Measurements from ENCODE around the gene AFF1.

AFF1 gene

DNA sequence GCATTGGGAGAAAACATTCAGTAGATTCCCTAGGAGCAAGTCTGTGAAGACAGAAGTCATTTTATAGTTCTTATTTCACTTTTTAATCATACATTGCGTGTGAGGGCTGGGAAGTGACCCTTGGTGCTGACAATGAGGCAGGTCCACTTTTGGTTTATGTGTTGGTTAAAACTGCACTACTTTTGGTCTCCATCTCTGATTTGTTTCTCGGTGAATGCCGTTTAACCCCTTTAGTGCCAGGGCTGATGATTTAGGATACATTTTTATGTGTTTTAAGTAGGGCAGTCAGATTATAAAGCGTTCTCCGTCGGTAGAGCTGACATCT is 110.4 kb downstream of the AFF1 start:
- Histone ChIP-seq H3K9me3 (ENCODE audit: insufficient read depth, low read depth, low read length) (no peaks in the 10 kb centered on the region), H3K27ac (ENCODE audit: low read depth, low read length) (peak overlapping the region; percentile 14), H3K79me2 (ENCODE audit: control insufficient read depth, insufficient read depth, low read length, poor library complexity) (no peaks in the 10 kb centered on the region), H2AK5ac (ENCODE audit: low read length) (no peak overlapping the region), H2BK12ac (ENCODE audit: low read length) (no peak overlapping the region), H3K36me3 (ENCODE audit: control insufficient read depth in 1 of 2, insufficient read depth in 2 of 2, low read length in 2 of 2) (peaks cover 6 to 11% of the 10 kb centered on the region in 2 experiments), H3K18ac (ENCODE audit: low read length) (no peak overlapping the region), H3K4me1 (ENCODE audit: control insufficient read depth in 1 of 2, insufficient read depth in 2 of 2, low read length in 2 of 2) (peaks cover 2 to 11% of the 10 kb centered on the region in 2 experiments), H3K4me3 (ENCODE audit: low read depth, low read length) (no peak overlapping the region), H3K14ac (ENCODE audit: low read length) (no peak overlapping the region), H4K8ac (ENCODE audit: low read depth, low read length) (no peak overlapping the region), H3K4me2 (ENCODE audit: low read length) (no peak overlapping the region), H2AFZ (ENCODE audit: insufficient read depth, low read length, poor library complexity) (no peak overlapping the region), H3K79me1 (ENCODE audit: low read length) (no peaks in the 10 kb centered on the region), H4K12ac (ENCODE audit: low read depth, low read length) (no peak overlapping the region), H3K4ac (ENCODE audit: low read depth, low read length) (no peak overlapping the region), H3K27me3 (ENCODE audit: insufficient read depth, low read length) (no peaks in the 10 kb centered on the region), H3K23ac (ENCODE audit: low read length) (no peak overlapping the region), H2BK5ac (ENCODE audit: low read depth, low read length, poor library complexity) (no peak overlapping the region), H2BK120ac (ENCODE audit: insufficient read depth, low read length, poor library complexity) (no peak overlapping the region), H4K91ac (ENCODE audit: low read depth, low read length) (no peak overlapping the region), H3K9ac (ENCODE audit: low read length) (no peak overlapping the region)
- WGBS (ENCODE audit: extremely low coverage, insufficient coverage, insufficient read length): no CpG with 5 or more reads among the region's 6 CpGs
- no peak for DNase-seq

GRCh38 chr4:87045659-87046058 is 110.8 kb downstream of the AFF1 start:
- no peaks in the 10 kb centered on the region for H3K79me1 ChIP-seq (ENCODE audit: low read length)
- DNase-seq: no peak
- H3K27me3 ChIP-seq (ENCODE audit: insufficient read depth, low read length): no peaks in the 10 kb centered on the region
- H3K36me3 ChIP-seq (ENCODE audit: control insufficient read depth in 1 of 2, insufficient read depth in 2 of 2, low read length in 2 of 2): peaks cover 6 to 11% of the 10 kb centered on the region in 2 experiments
- no peak overlapping the region for H3K23ac ChIP-seq (ENCODE audit: low read length)
- no peak overlapping the region for H3K4me3 ChIP-seq (ENCODE audit: low read depth, low read length)
- no peak overlapping the region for H3K27ac ChIP-seq (ENCODE audit: low read depth, low read length)
- H2BK120ac ChIP-seq (ENCODE audit: insufficient read depth, low read length, poor library complexity): no peak overlapping the region
- H2AK5ac ChIP-seq (ENCODE audit: low read length): no peak overlapping the region
- no peak overlapping the region for H3K4me2 ChIP-seq (ENCODE audit: low read length)
- H3K4me1 ChIP-seq (ENCODE audit: control insufficient read depth in 1 of 2, insufficient read depth in 2 of 2, low read length in 2 of 2): peaks cover 2 to 11% of the 10 kb centered on the region in 2 experiments
- no peak overlapping the region for H3K14ac ChIP-seq (ENCODE audit: low read length)
- no peak overlapping the region for H2BK12ac ChIP-seq (ENCODE audit: low read length)
- H3K4ac ChIP-seq (ENCODE audit: low read depth, low read length): no peak overlapping the region
- H2BK5ac ChIP-seq (ENCODE audit: low read depth, low read length, poor library complexity): no peak overlapping the region
- no peak overlapping the region for H3K18ac ChIP-seq (ENCODE audit: low read length)
- no peak overlapping the region for H4K12ac ChIP-seq (ENCODE audit: low read depth, low read length)
- no peaks in the 10 kb centered on the region for H3K79me2 ChIP-seq (ENCODE audit: control insufficient read depth, insufficient read depth, low read length, poor library complexity)
- H4K91ac ChIP-seq (ENCODE audit: low read depth, low read length): no peak overlapping the region
- H2AFZ ChIP-seq (ENCODE audit: insufficient read depth, low read length, poor library complexity): no peak overlapping the region
- no CpG with 5 or more reads among the region's 3 CpGs for WGBS (ENCODE audit: extremely low coverage, insufficient coverage, insufficient read length)
- H4K8ac ChIP-seq (ENCODE audit: low read depth, low read length): no peak overlapping the region
- H3K9me3 ChIP-seq (ENCODE audit: insufficient read depth, low read depth, low read length): no peaks in the 10 kb centered on the region
- H3K9ac ChIP-seq (ENCODE audit: low read length): no peak overlapping the region

DNA sequence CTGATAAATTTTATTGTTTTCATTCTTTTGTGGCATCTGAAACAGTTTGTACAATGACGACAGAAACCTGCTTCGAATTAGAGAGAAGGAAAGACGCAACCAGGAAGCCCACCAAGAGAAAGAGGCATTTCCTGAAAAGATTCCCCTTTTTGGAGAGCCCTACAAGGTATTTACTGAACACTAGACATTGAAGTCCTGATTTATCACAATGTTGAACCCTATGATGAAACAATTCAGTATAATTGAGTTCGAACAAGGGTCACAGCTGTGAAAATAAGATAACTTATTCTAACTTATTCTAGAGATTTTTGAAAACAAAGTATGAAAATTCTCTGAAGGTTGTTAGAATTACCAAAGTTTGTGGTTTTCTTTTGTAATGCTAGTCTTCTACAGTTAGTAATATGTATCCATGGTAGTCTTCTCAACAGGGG is 111.3 kb downstream of the AFF1 start:
- H3K9ac ChIP-seq (ENCODE audit: low read length): no peak overlapping the region
- H4K12ac ChIP-seq (ENCODE audit: low read depth, low read length): no peak overlapping the region
- H3K23ac ChIP-seq (ENCODE audit: low read length): no peak overlapping the region
- DNase-seq: no peak
- H3K4me2 ChIP-seq (ENCODE audit: low read length): no peak overlapping the region
- H2AK5ac ChIP-seq (ENCODE audit: low read length): no peak overlapping the region
- H3K79me1 ChIP-seq (ENCODE audit: low read length): no peaks in the 10 kb centered on the region
- H2BK5ac ChIP-seq (ENCODE audit: low read depth, low read length, poor library complexity): no peak overlapping the region
- H4K8ac ChIP-seq (ENCODE audit: low read depth, low read length): no peak overlapping the region
- no peak overlapping the region for H3K14ac ChIP-seq (ENCODE audit: low read length)
- no peak overlapping the region for H3K18ac ChIP-seq (ENCODE audit: low read length)
- H2AFZ ChIP-seq (ENCODE audit: insufficient read depth, low read length, poor library complexity): no peak overlapping the region
- no CpG with 5 or more reads among the region's 4 CpGs for WGBS (ENCODE audit: extremely low coverage, insufficient coverage, insufficient read length)
- H3K27me3 ChIP-seq (ENCODE audit: insufficient read depth, low read length): no peaks in the 10 kb centered on the region
- no peak overlapping the region for H2BK12ac ChIP-seq (ENCODE audit: low read length)
- H3K9me3 ChIP-seq (ENCODE audit: insufficient read depth, low read depth, low read length): no peaks in the 10 kb centered on the region
- no peak overlapping the region for H3K27ac ChIP-seq (ENCODE audit: low read depth, low read length)
- H4K91ac ChIP-seq (ENCODE audit: low read depth, low read length): no peak overlapping the region
- peaks cover 6 to 11% of the 10 kb centered on the region in 2 experiments for H3K36me3 ChIP-seq (ENCODE audit: control insufficient read depth in 1 of 2, insufficient read depth in 2 of 2, low read length in 2 of 2)
- no peak overlapping the region for H3K4me3 ChIP-seq (ENCODE audit: low read depth, low read length)
- peaks cover 2 to 11% of the 10 kb centered on the region in 2 experiments for H3K4me1 ChIP-seq (ENCODE audit: control insufficient read depth in 1 of 2, insufficient read depth in 2 of 2, low read length in 2 of 2)
- H3K79me2 ChIP-seq (ENCODE audit: control insufficient read depth, insufficient read depth, low read length, poor library complexity): no peaks in the 10 kb centered on the region
- no peak overlapping the region for H2BK120ac ChIP-seq (ENCODE audit: insufficient read depth, low read length, poor library complexity)
- H3K4ac ChIP-seq (ENCODE audit: low read depth, low read length): no peak overlapping the region

DNA sequence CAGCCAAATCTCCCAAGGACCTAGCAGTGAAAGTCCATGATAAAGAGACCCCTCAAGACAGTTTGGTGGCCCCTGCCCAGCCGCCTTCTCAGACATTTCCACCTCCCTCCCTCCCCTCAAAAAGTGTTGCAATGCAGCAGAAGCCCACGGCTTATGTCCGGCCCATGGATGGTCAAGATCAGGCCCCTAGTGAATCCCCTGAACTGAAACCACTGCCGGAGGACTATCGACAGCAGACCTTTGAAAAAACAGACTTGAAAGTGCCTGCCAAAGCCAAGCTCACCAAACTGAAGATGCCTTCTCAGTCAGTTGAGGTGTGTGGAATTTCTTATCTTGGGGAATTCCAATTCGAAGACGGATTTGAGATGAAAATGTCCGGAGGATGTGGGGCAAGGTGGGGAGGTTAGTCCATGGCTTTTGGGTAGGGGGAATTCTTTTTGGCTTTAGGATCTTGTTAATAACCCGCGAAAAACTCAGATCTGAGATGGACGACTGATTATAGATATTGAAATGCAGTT is 112.5 kb downstream of the AFF1 start:
- Histone ChIP-seq H4K91ac (ENCODE audit: low read depth, low read length) (no peak overlapping the region), H3K9me3 (ENCODE audit: insufficient read depth, low read depth, low read length) (no peaks in the 10 kb centered on the region), H3K27ac (ENCODE audit: low read depth, low read length) (no peak overlapping the region), H3K36me3 (ENCODE audit: control insufficient read depth in 1 of 2, insufficient read depth in 2 of 2, low read length in 2 of 2) (peaks cover 8 to 11% of the 10 kb centered on the region in 2 experiments), H3K4ac (ENCODE audit: low read depth, low read length) (no peak overlapping the region), H4K8ac (ENCODE audit: low read depth, low read length) (no peak overlapping the region), H3K23ac (ENCODE audit: low read length) (no peak overlapping the region), H3K79me1 (ENCODE audit: low read length) (no peaks in the 10 kb centered on the region), H4K12ac (ENCODE audit: low read depth, low read length) (no peak overlapping the region), H3K18ac (ENCODE audit: low read length) (no peak overlapping the region), H2BK120ac (ENCODE audit: insufficient read depth, low read length, poor library complexity) (no peak overlapping the region), H3K79me2 (ENCODE audit: control insufficient read depth, insufficient read depth, low read length, poor library complexity) (no peaks in the 10 kb centered on the region), H2BK5ac (ENCODE audit: low read depth, low read length, poor library complexity) (no peak overlapping the region), H3K4me2 (ENCODE audit: low read length) (no peak overlapping the region), H2AK5ac (ENCODE audit: low read length) (no peak overlapping the region), H3K27me3 (ENCODE audit: insufficient read depth, low read length) (no peaks in the 10 kb centered on the region), H3K9ac (ENCODE audit: low read length) (no peak overlapping the region), H2AFZ (ENCODE audit: insufficient read depth, low read length, poor library complexity) (no peak overlapping the region), H2BK12ac (ENCODE audit: low read length) (no peak overlapping the region), H3K4me1 (ENCODE audit: control insufficient read depth in 1 of 2, insufficient read depth in 2 of 2, low read length in 2 of 2) (peaks cover 2 to 11% of the 10 kb centered on the region in 2 experiments), H3K4me3 (ENCODE audit: low read depth, low read length) (no peak overlapping the region), H3K14ac (ENCODE audit: low read length) (no peak overlapping the region)
- DNase-seq: peak; percentile 15 to 56
- WGBS (ENCODE audit: extremely low coverage, insufficient coverage, insufficient read length): no CpG with 5 or more reads among the region's 11 CpGs

All from trophoblast cell (in vitro differentiated cells and primary cell).